Neural cell (in vitro differentiated cells): ENCODE results near the gene MCFD2. TPM values are rescaled to one million over a fixed set of nuclear protein-coding genes. Genes with fewer than 3 reads are reported as not detected.

Experiments used
- H2AFZ ChIP-seq: fragments of 200-600, 300-800 bp; sonication (generic), shearing (Covaris generic); 2 replicates; pipeline ENCODE4 v1.6.0; 2014; ENCODE audit warnings: low read depth, mild to moderate bottlenecking, antibody characterized with exemption, low read length, moderate library complexity
- H3F3A ChIP-seq: fragments of 200-600 bp; shearing (Covaris generic); 2 replicates; pipeline ENCODE4 v1.6.1; 2016; ENCODE audit warnings: mild to moderate bottlenecking, moderate library complexity, mixed read lengths, antibody characterized with exemption, low read length; ENCODE audit not compliant: insufficient read depth, poor library complexity, severe bottlenecking
- H3K27ac ChIP-seq: fragments of 200-600, 300-800 bp; sonication (generic), shearing (Covaris generic); 2 replicates; pipeline ENCODE4 v1.5.1; 2014; ENCODE audit warnings: mild to moderate bottlenecking, low read length, moderate library complexity
- H3K27me3 ChIP-seq: fragments of 300-800, 200-600 bp; sonication (generic), shearing (Covaris generic); 2 replicates; pipeline ENCODE4 v1.6.0; 2014; ENCODE audit warnings: mild to moderate bottlenecking, low read depth, low read length, moderate library complexity; ENCODE audit not compliant: insufficient read depth
- H3K36me3 ChIP-seq: fragments of 300-800, 200-600 bp; sonication (generic), shearing (Covaris generic); 2 replicates; pipeline ENCODE4 v1.5.1; 2014; ENCODE audit warnings: mild to moderate bottlenecking, antibody characterized with exemption, low read length, moderate library complexity; ENCODE audit not compliant: insufficient read depth
- H3K4me2 ChIP-seq: fragments of 300-800, 200-600 bp; sonication (generic), shearing (Covaris generic); 2 replicates; pipeline ENCODE4 v1.6.0; 2014; ENCODE audit warnings: mild to moderate bottlenecking, low read length
- H3K4me3 ChIP-seq: fragments of 300-800, 200-600 bp; sonication (generic), shearing (Covaris generic); 2 replicates; pipeline ENCODE4 v1.5.1; 2014; ENCODE audit warnings: mild to moderate bottlenecking, low read length, moderate library complexity
- H3K79me2 ChIP-seq: fragments of 200-600 bp; shearing (Covaris generic); replicated peaks from 2 replicates; pipeline ENCODE4 v1.6.0; 2014; ENCODE audit warnings: mild to moderate bottlenecking, low read length, moderate library complexity; ENCODE audit not compliant: insufficient read depth
- H3K9ac ChIP-seq: fragments of 300-800, 200-600 bp; sonication (generic), shearing (Covaris generic); 2 replicates; pipeline ENCODE4 v1.6.1; 2016; ENCODE audit warnings: mild to moderate bottlenecking, low read length, mixed read lengths
- H3K9me2 ChIP-seq: fragments of 200-600 bp; shearing (Covaris generic); 2 replicates; pipeline ENCODE4 v1.6.1; 2016; ENCODE audit warnings: mild to moderate bottlenecking, low read length, mixed read lengths; ENCODE audit not compliant: insufficient read depth
- H3K9me3 ChIP-seq: fragments of 200-600, 300-800 bp; sonication (generic), shearing (Covaris generic); 2 replicates; pipeline ENCODE4 v1.6.1; 2016; ENCODE audit warnings: mild to moderate bottlenecking, mixed run types, low read length, moderate library complexity, mixed read lengths
- H4K20me1 ChIP-seq: fragments of 200-600 bp; shearing (Covaris generic); 2 replicates; pipeline ENCODE4 v1.6.1; 2016; ENCODE audit warnings: mild to moderate bottlenecking, mixed run types; ENCODE audit not compliant: insufficient read depth
- EP300 ChIP-seq: fragments of 450-650 bp; conservative IDR thresholded peaks from 2 replicates; pipeline ENCODE4 v1.6.1; 2014; ENCODE audit warnings: antibody characterized with exemption, mild to moderate bottlenecking, moderate library complexity; ENCODE audit not compliant: poor library complexity, severe bottlenecking
- EZH2 ChIP-seq: fragments of 200-600, 300-800 bp; shearing (Covaris generic), sonication (generic); IDR thresholded peaks from 2 replicates; pipeline ENCODE4 v1.6.1; 2014; ENCODE audit warnings: antibody characterized with exemption, low read length, borderline replicate concordance, mild to moderate bottlenecking; ENCODE audit not compliant: insufficient read depth, poor library complexity, severe bottlenecking
- MXI1 ChIP-seq: fragments of 450-650 bp; conservative IDR thresholded peaks from 2 replicates; pipeline ENCODE4 v1.6.1; 2014; ENCODE audit warnings: antibody characterized with exemption, mild to moderate bottlenecking; ENCODE audit not compliant: poor library complexity, severe bottlenecking
- POLR2AphosphoS5 ChIP-seq: IDR thresholded peaks from 2 replicates; pipeline ENCODE4 v1.6.1; 2012
- RAD21 ChIP-seq: fragments of 450-650 bp; conservative IDR thresholded peaks from 2 replicates; pipeline ENCODE4 v1.6.1; 2014; ENCODE audit warnings: antibody characterized with exemption, mild to moderate bottlenecking, moderate library complexity
- REST ChIP-seq: IDR thresholded peaks from 2 replicates; pipeline ENCODE4 v1.6.1; 2012; ENCODE audit warnings: borderline replicate concordance
- SMC3 ChIP-seq: fragments of 450-650 bp; conservative IDR thresholded peaks from 2 replicates; pipeline ENCODE4 v1.6.1; 2014; ENCODE audit warnings: antibody characterized with exemption, mild to moderate bottlenecking, moderate library complexity; ENCODE audit not compliant: poor library complexity
- TAF1 ChIP-seq: IDR thresholded peaks from 2 replicates; pipeline ENCODE4 v1.6.1; 2012; ENCODE audit warnings: low read depth
- polyA plus RNA-seq: library from polyadenylated mRNA; depleted of rRNA; stranded (reverse); fragments of >200 nt; gene quantifications from 2 replicates; pipeline ENCODE4 v1.2.3, GENCODE V29; 2014
- TF ChIP-seq, protein P1 (sequence below): fragments of 450-650 bp; IDR thresholded peaks from 2 replicates; pipeline ENCODE4 v1.5.1; 2014; ENCODE audit warnings: antibody characterized with exemption, mild to moderate bottlenecking, moderate library complexity; ENCODE audit not compliant: poor library complexity, severe bottlenecking

MCFD2 gene
- polyA plus RNA-seq, 1 donor from 2014 or later: 78.8 TPM

DNA sequence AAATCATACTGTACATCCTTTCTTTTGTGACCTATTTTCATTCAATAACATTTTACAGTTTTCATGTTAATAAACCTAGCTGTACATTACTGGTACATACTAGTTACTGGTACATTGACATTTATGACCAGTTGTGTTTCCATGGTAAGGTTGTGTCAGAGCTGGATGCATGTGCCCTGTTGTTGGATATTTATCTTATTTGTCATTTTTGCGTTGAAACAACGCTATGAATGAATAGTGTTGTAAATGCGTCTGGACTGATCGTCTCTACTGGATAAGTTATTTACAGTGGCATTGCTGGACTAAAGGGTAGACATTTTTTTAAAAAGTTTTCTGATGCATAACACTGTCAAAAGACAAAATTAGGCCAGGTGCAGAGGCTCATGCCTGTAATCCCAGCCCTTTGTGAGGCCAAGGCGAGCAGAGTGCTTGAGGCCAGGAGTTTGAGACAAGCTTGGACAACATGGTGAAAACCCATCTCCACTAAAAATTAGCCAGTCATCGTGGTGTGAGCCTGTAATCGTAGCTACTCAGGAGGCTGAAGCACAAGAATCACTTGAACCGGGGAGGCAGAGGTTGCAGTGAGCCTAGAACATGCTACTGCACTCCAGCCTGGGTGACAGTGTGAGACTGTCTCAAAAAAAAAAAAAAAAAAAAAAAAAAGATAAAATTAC lies 40.2 kb downstream of the MCFD2 start:
- H3K9me3 ChIP-seq: no peaks in the 10 kb centered on the region
- TF ChIP-seq REST: no peak
- TF ChIP-seq EZH2: no peak
- TF ChIP-seq MXI1: no peak
- TF ChIP-seq, protein P1, sequence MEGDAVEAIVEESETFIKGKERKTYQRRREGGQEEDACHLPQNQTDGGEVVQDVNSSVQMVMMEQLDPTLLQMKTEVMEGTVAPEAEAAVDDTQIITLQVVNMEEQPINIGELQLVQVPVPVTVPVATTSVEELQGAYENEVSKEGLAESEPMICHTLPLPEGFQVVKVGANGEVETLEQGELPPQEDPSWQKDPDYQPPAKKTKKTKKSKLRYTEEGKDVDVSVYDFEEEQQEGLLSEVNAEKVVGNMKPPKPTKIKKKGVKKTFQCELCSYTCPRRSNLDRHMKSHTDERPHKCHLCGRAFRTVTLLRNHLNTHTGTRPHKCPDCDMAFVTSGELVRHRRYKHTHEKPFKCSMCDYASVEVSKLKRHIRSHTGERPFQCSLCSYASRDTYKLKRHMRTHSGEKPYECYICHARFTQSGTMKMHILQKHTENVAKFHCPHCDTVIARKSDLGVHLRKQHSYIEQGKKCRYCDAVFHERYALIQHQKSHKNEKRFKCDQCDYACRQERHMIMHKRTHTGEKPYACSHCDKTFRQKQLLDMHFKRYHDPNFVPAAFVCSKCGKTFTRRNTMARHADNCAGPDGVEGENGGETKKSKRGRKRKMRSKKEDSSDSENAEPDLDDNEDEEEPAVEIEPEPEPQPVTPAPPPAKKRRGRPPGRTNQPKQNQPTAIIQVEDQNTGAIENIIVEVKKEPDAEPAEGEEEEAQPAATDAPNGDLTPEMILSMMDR: no peak
- no peak for TF ChIP-seq POLR2AphosphoS5
- TF ChIP-seq RAD21: no peak
- TF ChIP-seq EP300: no peak
- no peak for TF ChIP-seq TAF1
- no peak for TF ChIP-seq SMC3
- H3K4me2 ChIP-seq: no peak overlapping the region
- no peak overlapping the region for H3K9ac ChIP-seq
- H2AFZ ChIP-seq: no peak overlapping the region
- no peaks in the 10 kb centered on the region for H3K36me3 ChIP-seq
- no peaks in the 10 kb centered on the region for H4K20me1 ChIP-seq
- H3K27me3 ChIP-seq: no peaks in the 10 kb centered on the region
- no peaks in the 10 kb centered on the region for H3K79me2 ChIP-seq
- H3K4me3 ChIP-seq: no peak overlapping the region
- no peaks in the 10 kb centered on the region for H3K9me2 ChIP-seq
- H3K27ac ChIP-seq: no peak overlapping the region
- no peaks in the 10 kb centered on the region for H3F3A ChIP-seq

- Histone ChIP-seq H3F3A (no peaks in the 10 kb centered on the region), H3K9me3 (no peaks in the 10 kb centered on the region), H3K36me3 (no peaks in the 10 kb centered on the region), H3K79me2 (no peaks in the 10 kb centered on the region), H3K27ac (no peak overlapping the region), H3K9me2 (no peaks in the 10 kb centered on the region), H3K4me2 (no peak overlapping the region), H3K27me3 (no peaks in the 10 kb centered on the region), H3K9ac (no peak overlapping the region), H2AFZ (no peak overlapping the region), H3K4me3 (no peak overlapping the region), H4K20me1 (no peaks in the 10 kb centered on the region)
- no peak for TF ChIP-seq POLR2AphosphoS5
- no peak for TF ChIP-seq REST
- TF ChIP-seq RAD21: no peak
- no peak for TF ChIP-seq SMC3
- no peak for TF ChIP-seq TAF1
- TF ChIP-seq EZH2: no peak
- TF ChIP-seq, protein P1: no peak
- TF ChIP-seq MXI1: no peak
- TF ChIP-seq EP300: no peak
Observed at GRCh38 chr2:46874236-46874929, 41.2 kb downstream of the MCFD2 start.
